Subcutaneous adipose tissue (tissue), 4 donors: ENCODE measurements around the gene MYL1. TPM values are rescaled to one million over a fixed set of nuclear protein-coding genes. Genes with fewer than 3 reads are reported as not detected.

Experiments used
- total RNA-seq, 4 donors: library from RNA; depleted of rRNA; stranded (reverse); fragments of >200 nt; gene quantifications; one replicate each; pipeline ENCODE4 v1.1.0, GENCODE V29; 2016
- TF ChIP-seq, protein P1 (sequence below): fragments of 450-650 bp; IDR thresholded peaks from one replicate; pipeline ENCODE4 v1.5.1; 2016; ENCODE audit warnings: low read depth, mild to moderate bottlenecking, control low read depth, antibody characterized with exemption, moderate library complexity

MYL1 gene
- not detected for total RNA-seq

DNA sequence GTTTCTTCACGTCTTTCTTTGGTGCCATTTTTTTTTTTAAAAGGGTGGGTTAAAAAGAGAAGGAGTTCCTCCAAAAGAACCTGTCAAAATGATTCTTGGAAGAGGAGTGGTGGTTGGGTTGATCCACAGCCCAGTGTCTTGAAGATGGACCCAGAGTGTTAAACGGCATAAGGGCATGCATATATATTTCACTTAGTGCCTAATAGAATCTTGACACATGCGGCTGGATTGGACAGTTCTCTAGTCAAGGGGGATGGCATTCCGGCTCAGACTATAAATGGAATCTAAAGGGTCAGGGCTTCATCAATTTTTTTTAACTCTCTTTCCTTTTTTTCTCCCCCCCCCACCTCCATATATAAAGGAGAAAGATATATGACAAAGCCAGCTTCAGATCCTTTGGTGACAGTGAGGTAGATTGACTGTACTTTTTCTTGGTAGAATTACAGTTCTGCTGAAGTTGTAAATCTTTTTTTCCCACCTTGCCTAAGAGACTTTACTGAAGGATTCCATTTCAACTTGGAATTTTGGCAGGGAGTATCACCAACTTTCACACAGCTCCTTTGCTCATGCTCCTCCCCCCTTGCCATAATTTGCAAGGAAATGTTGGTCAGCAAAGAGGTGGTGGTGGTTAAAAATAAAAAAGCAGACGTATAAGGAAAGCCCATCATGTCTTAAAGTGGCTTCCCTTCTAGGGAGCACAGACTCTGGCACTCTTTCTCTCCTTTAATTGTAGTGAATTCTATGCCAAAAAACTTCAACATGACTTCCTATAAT is at the start of gene MYL1:
TSS of gene MYL1 (minus strand) at position 160 of the 774 bp plus-strand sequence. CDS start at position 28, 132 bp downstream.
- TF ChIP-seq, protein P1, sequence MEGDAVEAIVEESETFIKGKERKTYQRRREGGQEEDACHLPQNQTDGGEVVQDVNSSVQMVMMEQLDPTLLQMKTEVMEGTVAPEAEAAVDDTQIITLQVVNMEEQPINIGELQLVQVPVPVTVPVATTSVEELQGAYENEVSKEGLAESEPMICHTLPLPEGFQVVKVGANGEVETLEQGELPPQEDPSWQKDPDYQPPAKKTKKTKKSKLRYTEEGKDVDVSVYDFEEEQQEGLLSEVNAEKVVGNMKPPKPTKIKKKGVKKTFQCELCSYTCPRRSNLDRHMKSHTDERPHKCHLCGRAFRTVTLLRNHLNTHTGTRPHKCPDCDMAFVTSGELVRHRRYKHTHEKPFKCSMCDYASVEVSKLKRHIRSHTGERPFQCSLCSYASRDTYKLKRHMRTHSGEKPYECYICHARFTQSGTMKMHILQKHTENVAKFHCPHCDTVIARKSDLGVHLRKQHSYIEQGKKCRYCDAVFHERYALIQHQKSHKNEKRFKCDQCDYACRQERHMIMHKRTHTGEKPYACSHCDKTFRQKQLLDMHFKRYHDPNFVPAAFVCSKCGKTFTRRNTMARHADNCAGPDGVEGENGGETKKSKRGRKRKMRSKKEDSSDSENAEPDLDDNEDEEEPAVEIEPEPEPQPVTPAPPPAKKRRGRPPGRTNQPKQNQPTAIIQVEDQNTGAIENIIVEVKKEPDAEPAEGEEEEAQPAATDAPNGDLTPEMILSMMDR, result no peak

DNA sequence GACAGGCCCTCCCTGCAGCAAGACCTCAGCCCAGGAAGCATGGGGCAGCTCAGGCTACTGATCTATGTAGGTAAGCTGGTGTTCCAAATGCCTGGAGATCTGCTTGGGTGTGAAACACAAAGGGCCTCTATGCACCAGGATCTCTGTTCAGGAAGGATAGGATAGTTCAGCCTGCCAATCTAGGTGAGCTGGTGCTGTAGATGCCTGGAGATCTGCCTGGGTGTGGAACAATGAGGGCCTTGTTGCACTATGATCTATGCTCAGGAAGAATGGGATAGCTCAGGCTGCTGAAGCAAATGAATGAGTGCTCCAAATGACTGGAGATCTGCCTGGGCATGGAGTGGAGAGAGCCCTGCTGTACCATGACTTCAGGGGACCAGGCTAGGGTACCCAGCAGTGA is 48.9 kb upstream of the MYL1 start:
- TF ChIP-seq, protein P1, result no peak

DNA sequence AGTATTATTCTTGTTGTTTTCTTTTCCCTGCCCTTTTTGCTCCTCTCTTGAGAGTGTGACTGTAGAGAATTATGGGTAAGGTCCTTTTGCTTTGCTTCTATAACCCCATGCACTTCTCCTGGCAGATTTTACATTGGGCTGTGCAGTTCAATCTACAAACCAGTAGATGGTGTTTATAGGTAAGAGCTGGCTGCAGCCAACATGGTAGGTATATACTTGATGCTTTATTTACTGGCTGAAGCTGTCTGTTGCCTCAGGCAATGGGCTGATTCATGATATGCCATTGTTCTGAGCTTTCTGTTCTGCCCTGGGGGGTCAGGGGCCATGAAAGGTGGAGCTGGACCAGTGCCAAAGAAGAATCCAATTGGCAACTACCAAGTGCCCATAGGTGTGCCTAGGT is 48.3 kb upstream of the MYL1 start:
- TF ChIP-seq, protein P1, result no peak

DNA sequence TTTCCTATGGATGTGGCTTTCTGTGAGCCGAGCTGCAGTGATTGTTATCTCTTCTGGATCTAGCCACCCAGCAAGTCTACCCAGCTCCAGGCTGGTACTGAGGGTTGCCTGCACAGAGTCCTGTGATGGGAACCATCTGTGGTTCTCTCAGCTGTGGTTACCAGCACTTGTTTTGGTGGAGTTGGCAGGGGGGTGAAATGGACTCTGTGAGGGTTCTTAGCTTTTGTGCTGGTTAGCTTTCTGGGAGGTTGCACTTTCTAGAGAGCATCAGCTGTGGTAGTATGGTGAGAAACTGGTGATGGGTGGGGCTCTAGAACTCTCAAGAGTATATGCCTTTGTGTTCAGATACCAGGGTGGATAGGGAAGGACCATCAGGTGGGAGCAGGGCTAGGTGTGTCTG is 45.4 kb upstream of the MYL1 start:
- TF ChIP-seq, protein P1, result no peak

DNA sequence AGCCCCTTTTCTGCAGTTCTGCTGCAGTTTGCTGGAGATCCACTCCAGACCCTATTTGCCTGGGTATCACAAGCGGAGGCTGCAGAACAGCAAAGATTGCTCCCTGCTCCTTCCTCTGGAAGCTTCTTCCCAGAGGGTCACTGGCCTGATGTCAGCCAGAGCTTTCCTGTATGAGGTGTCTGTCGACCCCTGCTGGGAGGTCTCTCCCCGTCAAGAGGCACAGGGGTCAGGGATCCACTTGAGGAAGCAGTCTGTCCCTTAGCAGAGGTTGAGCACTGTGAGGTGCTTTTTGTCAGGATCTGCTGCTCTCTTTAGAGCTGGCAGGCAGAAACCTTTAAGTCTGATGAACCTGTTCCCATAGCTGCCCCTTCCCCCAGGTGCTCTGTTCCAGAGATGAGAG is 42.0 kb upstream of the MYL1 start:
- TF ChIP-seq, protein P1, result no peak

DNA sequence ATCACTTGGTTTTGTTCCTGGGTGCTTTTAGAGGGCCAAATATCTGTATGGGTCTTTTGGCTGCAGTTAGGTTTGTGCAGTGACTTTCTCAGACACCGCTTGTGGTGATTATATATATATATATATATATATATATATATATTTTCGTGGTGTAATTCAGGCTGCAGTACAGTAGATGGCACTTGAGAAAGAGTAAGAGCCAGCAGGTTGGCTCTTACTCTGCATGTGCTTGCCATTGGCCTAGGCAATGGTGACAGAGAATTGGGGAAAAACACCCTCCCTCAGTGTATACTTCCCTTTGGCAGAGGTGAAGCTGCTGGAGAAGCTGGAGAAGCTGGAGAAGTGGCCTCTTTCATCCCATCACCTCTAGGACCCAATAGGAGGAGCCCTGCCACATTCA is 22.2 kb upstream of the MYL1 start:
- TF ChIP-seq, protein P1, result no peak

DNA sequence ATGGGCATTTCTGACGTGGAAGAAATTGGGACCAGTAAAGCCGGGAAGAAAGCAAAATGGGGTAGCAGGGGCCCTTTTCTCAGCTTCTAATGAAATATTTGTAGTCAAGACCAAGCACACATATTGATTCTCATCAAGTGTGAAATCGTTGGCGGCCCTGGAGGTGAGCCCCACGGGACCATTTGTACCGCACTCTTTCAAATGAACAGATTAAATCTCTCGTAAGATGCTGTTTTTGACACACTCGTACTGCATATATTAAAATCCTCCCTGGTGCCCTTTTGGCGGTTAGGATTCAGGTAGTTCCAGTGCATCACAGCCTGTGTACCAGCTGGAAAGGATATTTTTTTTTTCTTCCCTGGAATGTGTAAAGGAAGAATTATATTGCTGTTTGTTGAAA is 9.9 kb upstream of the MYL1 start:
- TF ChIP-seq, protein P1, result no peak
